ENCODE results near the gene RRP12. TPM values are rescaled to one million over a fixed set of nuclear protein-coding genes. Genes with fewer than 3 reads are reported as not detected.

The RRP12 gene
- total RNA-seq, 1 donor from 2014 or later, result 23.5 TPM

DNA sequence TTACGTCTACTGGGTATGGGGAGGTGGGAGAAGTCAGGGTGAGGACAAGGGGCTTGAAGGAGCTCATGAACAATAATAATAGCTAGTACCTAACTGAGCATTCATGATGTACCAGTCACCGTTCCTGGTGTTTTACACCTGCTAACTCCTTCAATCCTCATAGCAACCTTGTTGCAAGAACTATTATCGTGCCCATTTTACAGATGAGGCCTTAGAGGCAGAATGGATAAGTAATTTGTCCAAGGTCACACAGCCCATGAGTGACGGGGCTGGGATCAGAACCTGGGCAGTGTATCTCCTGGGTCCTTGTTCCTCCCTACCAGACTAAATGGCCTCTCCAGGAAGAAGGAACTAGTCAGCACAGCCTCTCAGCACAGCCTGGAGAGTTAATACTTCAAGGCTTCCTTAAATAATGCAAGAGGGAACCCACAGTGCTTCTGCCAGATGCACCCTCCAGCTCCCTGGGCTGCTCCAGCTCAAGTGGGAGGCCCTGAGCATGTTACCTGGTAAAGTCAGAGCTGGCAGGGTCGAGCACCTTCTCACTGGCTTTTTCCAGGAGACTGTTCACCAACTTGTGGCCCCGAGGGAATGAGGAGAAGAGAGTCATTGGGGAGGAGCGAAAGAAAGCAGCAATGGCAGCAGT is 28.8 kb downstream of the RRP12 start:
- DNase-seq (ENCODE audit: low read depth), result no peak
- H3K4me3 ChIP-seq (ENCODE audit: low read depth, low read length), result no peak overlapping the region
- TF ChIP-seq, protein P1, sequence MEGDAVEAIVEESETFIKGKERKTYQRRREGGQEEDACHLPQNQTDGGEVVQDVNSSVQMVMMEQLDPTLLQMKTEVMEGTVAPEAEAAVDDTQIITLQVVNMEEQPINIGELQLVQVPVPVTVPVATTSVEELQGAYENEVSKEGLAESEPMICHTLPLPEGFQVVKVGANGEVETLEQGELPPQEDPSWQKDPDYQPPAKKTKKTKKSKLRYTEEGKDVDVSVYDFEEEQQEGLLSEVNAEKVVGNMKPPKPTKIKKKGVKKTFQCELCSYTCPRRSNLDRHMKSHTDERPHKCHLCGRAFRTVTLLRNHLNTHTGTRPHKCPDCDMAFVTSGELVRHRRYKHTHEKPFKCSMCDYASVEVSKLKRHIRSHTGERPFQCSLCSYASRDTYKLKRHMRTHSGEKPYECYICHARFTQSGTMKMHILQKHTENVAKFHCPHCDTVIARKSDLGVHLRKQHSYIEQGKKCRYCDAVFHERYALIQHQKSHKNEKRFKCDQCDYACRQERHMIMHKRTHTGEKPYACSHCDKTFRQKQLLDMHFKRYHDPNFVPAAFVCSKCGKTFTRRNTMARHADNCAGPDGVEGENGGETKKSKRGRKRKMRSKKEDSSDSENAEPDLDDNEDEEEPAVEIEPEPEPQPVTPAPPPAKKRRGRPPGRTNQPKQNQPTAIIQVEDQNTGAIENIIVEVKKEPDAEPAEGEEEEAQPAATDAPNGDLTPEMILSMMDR (conservative IDR thresholded peaks at IDR 0.05; ENCODE audit: low read depth, low read length), result no peak

DNA sequence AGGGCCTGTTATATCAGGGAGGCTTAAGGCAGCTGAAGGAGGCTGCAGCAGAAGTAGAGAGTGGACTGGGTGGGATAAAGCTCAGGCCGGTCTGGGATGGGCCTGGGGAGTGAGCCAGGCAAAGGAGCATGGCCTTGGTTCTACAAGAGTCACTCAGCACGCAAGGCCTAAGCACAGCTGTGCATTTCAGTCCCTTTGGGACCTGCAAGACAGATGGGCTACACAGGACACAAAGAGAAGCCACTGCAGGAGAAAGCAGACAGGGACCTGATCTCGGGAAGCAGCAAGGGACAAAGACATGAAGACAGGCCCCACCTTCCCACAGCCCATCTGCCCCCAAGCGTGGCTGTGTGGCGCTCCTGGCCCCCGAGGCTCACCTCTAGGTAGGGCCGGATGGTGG is 29.4 kb downstream of the RRP12 start:
- H3K4me3 ChIP-seq (ENCODE audit: low read depth, low read length), result no peak overlapping the region
- TF ChIP-seq, protein P1 (conservative IDR thresholded peaks at IDR 0.05; ENCODE audit: low read depth, low read length), result no peak
- DNase-seq (ENCODE audit: low read depth), result no peak

DNA sequence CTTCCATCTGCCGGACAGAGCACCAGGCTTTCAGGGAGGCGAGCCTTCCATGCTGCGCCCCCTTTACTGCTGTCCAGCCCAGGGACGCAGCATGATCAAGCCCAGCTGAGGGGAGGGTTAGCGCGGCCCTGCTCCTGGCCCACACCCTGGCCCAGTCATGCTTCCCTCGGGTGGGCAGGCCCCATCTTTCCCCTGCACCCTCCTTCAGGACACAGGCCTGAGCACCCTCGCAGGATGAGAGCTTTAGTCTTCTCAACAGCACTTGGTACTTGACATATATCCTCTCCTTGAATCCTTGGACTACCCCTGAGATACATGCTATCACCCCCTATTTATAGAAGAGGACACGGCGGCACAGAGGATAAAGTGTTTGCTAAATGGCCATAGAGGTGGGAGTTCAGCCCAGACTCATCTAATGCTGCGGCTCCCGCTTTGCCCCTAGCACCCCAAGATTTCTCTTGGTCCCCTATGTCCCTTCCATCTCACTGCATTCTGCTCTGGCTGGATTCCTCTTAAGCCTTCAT is 34.0 kb downstream of the RRP12 start:
- DNase-seq (ENCODE audit: low read depth), result no peak
- H3K4me3 ChIP-seq (ENCODE audit: low read depth, low read length), result no peak overlapping the region
- TF ChIP-seq, protein P1 (conservative IDR thresholded peaks at IDR 0.05; ENCODE audit: low read depth, low read length), result no peak

DNA sequence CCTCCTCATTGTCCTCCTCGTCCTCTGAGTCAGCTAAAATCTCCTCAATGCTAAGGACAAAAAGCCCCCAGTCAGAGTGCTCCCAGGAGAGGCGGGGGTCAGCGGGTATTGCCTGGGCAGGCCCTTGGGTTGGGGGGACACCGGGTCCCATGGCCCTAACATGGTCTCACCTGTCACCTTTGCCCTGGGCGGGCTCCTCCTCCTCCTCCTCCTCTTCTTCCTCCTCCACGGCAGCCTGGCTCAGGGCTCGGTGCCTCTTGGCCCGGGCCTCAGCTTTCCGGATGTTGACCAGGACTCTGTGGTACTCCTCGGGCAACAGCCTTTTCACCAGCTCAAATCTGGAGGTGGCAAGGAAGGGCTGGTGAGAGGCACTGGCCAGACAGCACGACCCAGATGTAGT is 34.6 kb downstream of the RRP12 start:
- DNase-seq (ENCODE audit: low read depth), result no peak
- H3K4me3 ChIP-seq (ENCODE audit: low read depth, low read length), result no peak overlapping the region
- TF ChIP-seq, protein P1 (conservative IDR thresholded peaks at IDR 0.05; ENCODE audit: low read depth, low read length), result no peak

DNA sequence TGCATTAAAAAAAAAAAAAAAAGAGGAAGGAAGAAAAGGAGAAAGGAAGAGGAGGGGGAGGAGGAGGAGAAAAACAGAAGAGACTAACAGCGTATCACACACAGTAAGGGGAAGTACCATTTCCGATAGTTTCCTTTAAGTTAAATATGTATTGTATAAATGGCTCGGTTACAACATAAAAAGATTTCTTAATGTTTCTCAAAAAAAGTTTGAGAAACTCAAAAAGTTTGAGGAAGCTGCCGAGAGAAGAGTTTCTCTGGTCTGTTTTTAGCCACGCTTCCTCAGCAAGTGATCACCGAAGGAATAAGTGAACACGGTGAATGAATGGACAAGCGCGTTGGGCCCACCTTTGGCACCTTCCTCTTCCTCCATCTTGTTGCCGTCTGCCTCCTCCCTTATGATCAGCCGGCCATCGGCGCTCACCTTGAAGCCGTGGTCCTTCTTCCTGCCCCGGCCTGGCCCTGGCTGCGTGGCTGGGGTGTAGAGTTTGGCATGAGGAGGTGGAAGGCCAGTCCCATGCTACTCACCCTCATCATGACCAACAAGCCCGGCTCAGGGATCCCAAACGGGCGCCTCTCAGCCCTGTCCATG is 35.3 kb downstream of the RRP12 start:
- no peak overlapping the region for H3K4me3 ChIP-seq (ENCODE audit: low read depth, low read length)
- TF ChIP-seq, protein P1 (conservative IDR thresholded peaks at IDR 0.05; ENCODE audit: low read depth, low read length), result no peak
- no peak for DNase-seq (ENCODE audit: low read depth)

DNA sequence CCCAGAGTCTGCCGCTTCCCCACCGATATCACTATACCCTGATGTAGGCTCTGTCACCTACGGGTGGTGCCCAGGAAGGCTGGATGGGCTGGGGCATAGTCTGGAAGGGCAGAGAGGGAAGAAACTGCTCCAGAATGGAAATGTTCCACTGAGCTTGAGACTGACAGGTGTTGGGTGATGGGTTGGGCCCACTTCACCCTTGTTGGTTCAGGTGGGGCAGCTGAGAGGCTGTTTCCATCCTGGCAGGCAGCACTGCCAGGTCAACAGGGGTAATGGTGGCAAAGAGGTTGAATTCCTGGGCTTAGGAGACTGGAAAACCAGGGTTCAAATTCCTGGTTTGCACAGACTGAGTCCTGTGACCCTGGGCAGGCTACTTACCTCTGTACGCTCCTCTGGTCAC is 38.1 kb downstream of the RRP12 start:
- no peak overlapping the region for H3K4me3 ChIP-seq (ENCODE audit: low read depth, low read length)
- no peak for DNase-seq (ENCODE audit: low read depth)
- TF ChIP-seq, protein P1 (conservative IDR thresholded peaks at IDR 0.05; ENCODE audit: low read depth, low read length), result no peak

Data from epithelial cell of proximal tubule (primary cell).